ENCODE measurements around the gene ARMC2.
"Not testable (repeated sequence)": the region's sequence is repeated elsewhere in the genome, so short reads cannot be mapped to it uniquely, and the experiment has no call there.

ARMC2 gene

DNA sequence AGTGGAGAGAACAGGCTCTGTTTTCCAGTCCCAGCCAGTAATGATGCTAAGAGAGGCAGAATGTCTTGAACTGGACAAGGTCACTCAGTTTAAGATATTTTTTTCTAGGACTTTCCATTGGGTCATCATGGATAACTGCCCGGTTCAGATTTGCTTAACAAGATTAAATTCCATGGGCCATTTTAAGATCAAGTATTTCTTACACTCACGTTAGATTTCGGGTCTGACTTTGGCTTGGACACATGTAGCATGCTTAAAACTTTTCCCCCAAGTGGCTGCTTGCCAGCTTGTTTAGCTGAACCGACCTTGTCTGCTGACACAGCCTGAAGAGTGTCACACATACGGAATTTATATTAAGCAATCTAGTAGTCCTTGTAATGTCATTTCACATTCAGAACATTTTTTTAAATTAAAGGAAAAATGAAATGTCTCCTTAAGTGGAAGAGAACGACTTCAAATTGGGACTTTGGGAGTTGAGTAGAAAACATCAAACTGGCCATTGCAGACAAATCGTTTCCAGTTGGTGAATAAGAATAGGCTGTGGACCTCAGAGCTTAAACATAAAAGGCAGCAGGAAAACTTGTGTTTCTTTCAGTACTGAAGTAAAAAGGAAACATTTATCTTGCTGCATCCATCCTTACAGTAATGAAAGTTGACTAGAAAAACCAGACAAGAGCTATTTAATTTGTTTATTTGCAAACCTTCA, 29.0 kb downstream of the ARMC2 start:
- H3K36me3 ChIP-seq (ENCODE audit: control insufficient read depth in 5 of 5, insufficient read depth in 5 of 5, low read length in 5 of 5): peaks cover 0 to 12% (median 2%) of the 10 kb centered on the region in 5 donors
- H3K27me3 ChIP-seq (ENCODE audit: control insufficient read depth in 5 of 5, insufficient read depth in 4 of 5, low read length in 5 of 5): no peaks in the 10 kb centered on the region
- no peak overlapping the region for H3K4me3 ChIP-seq (ENCODE audit: low read depth in 1 of 5, low read length in 5 of 5)
- peaks cover 4 to 60% (median 51%) of the 10 kb centered on the region in 5 donors for H3K4me1 ChIP-seq (ENCODE audit: control insufficient read depth in 5 of 5, insufficient read depth in 5 of 5, low read length in 5 of 5)
- peak overlapping the region in 1 of 5 donors; percentile 68 for H3K9ac ChIP-seq (ENCODE audit: low read length in 5 of 5)
- peak overlapping the region; percentile 85 for H3K27ac ChIP-seq (ENCODE audit: low read depth, low read length)
- H3K9me3 ChIP-seq (ENCODE audit: control insufficient read depth in 5 of 5, low read length in 5 of 5): no peaks in the 10 kb centered on the region

DNA sequence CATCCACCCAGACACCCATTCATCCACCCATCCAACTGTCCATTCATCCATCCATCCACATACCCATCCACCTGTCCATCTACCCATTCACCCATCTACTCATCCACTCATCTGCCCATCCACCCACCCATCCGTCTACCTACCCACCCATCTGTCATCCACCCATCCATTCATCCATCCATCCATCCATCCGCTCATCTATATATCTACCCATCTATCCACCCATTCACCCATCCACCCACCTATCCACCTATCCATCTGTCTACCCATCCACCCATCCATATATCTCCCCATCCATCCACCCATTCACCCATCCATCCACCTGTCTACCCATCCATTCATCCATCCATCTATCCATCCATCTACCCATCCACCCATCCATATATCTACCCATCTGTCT, 30.7 kb downstream of the ARMC2 start:
- H3K27me3 ChIP-seq (ENCODE audit: control insufficient read depth in 5 of 5, insufficient read depth in 4 of 5, low read length in 5 of 5): no peaks in the 10 kb centered on the region
- peaks cover 0 to 12% (median 2%) of the 10 kb centered on the region in 5 donors for H3K36me3 ChIP-seq (ENCODE audit: control insufficient read depth in 5 of 5, insufficient read depth in 5 of 5, low read length in 5 of 5)
- peaks cover 2 to 42% (median 34%) of the 10 kb centered on the region in 5 donors for H3K4me1 ChIP-seq (ENCODE audit: control insufficient read depth in 5 of 5, insufficient read depth in 5 of 5, low read length in 5 of 5)
- no peak overlapping the region for H3K9ac ChIP-seq (ENCODE audit: low read length in 5 of 5)
- no peak overlapping the region for H3K27ac ChIP-seq (ENCODE audit: low read depth, low read length)
- no peak overlapping the region for H3K4me3 ChIP-seq (ENCODE audit: low read depth in 1 of 5, low read length in 5 of 5)
- no peaks in the 10 kb centered on the region for H3K9me3 ChIP-seq (ENCODE audit: control insufficient read depth in 5 of 5, low read length in 5 of 5)

DNA sequence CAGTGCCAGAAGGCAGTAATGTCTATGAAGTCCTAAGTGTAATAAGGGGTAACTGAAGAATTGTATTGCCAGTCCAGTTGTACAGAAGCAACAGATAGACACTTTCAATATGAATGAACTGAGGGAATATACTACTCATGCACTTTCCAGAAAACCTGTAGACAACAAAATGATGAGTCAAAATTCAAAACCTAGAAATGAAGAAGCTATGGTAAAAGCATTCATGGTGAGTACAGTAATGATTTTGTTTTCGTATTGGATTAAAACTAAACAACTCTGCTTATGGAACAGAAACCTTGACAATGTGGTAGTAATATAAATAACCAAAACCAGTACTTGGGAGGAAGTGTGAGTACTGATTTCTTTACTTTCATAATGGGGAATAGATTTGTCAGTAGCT, 35.0 kb downstream of the ARMC2 start:
- H3K36me3 ChIP-seq (ENCODE audit: control insufficient read depth in 5 of 5, insufficient read depth in 5 of 5, low read length in 5 of 5): peaks cover 0 to 12% (median 2%) of the 10 kb centered on the region in 5 donors
- no peaks in the 10 kb centered on the region for H3K9me3 ChIP-seq (ENCODE audit: control insufficient read depth in 5 of 5, low read length in 5 of 5)
- H3K4me3 ChIP-seq (ENCODE audit: low read depth in 1 of 5, low read length in 5 of 5): no peak overlapping the region
- H3K9ac ChIP-seq (ENCODE audit: low read length in 5 of 5): no peak overlapping the region
- H3K27ac ChIP-seq (ENCODE audit: low read depth, low read length): no peak overlapping the region
- peaks cover 0 to 13% (median 4%) of the 10 kb centered on the region in 5 donors for H3K4me1 ChIP-seq (ENCODE audit: control insufficient read depth in 5 of 5, insufficient read depth in 5 of 5, low read length in 5 of 5)
- H3K27me3 ChIP-seq (ENCODE audit: control insufficient read depth in 5 of 5, insufficient read depth in 4 of 5, low read length in 5 of 5): no peaks in the 10 kb centered on the region

DNA sequence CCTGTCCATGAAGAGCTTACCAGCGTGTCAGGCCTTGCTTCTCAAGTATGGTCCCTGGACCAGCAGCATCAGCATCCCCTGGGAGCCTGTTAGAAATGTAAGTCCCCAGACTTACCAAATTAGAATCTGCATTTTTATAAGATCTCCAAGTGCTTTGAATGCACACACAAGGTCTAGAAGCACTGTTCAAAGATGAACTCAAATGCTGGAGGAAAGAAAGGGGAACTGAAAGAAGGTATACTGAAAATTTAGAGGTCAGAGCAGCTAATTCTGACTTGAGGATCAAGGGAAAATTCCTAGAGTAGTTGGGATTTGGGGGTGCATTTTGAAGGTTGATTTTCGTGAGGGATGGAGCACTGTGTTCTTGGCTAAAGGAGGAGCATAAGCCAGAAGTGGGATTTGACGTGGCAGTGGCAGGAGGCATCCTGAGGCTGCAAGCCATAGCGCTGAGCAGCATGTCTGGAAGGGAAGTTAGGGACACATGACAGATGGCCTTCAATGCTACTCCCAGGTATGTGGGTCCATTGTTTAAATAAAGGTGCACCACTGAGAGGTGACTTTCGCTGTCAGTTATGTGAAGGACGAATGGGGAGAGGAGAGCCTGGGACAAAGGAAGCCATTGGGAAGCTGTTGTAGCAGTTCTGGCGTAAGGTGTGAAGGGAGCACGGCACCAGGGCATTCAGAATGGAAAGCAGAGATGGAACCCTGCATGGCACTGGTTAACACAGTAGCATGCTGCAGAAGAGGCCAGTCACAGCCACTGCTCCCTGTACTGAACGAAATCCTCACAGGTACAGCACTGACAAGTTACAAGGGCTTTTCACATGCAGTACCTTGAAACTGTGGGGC, 36.2 kb downstream of the ARMC2 start:
- H3K9me3 ChIP-seq (ENCODE audit: control insufficient read depth in 5 of 5, low read length in 5 of 5): no peaks in the 10 kb centered on the region
- peaks cover 0 to 8% (median 2%) of the 10 kb centered on the region in 5 donors for H3K36me3 ChIP-seq (ENCODE audit: control insufficient read depth in 5 of 5, insufficient read depth in 5 of 5, low read length in 5 of 5)
- no peaks in the 10 kb centered on the region for H3K27me3 ChIP-seq (ENCODE audit: control insufficient read depth in 5 of 5, insufficient read depth in 4 of 5, low read length in 5 of 5)
- H3K9ac ChIP-seq (ENCODE audit: low read length in 5 of 5): no peak overlapping the region
- no peak overlapping the region for H3K4me3 ChIP-seq (ENCODE audit: low read depth in 1 of 5, low read length in 5 of 5)
- no peak overlapping the region for H3K27ac ChIP-seq (ENCODE audit: low read depth, low read length)
- H3K4me1 ChIP-seq (ENCODE audit: control insufficient read depth in 5 of 5, insufficient read depth in 5 of 5, low read length in 5 of 5): peaks cover 0 to 10% (median 0%) of the 10 kb centered on the region in 5 donors

DNA sequence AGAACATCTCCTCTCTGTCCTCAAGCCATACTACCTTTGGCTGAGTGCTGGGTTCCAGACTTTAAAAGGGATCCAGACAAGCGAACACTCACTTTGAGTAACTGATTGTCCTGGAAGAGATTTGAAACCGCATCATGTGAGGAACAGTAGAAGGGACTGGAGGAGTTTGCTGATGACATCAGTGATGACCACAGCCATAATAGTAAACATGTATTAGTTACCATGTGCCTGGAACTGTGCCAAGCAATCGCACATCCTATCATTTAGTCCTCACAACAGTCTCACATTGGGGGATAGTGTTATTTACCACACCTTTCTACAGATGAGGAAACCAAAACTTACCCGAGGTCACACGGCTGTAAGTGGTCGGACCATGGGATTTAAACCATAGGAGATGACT, 39.8 kb downstream of the ARMC2 start:
- Histone ChIP-seq H3K27me3 (ENCODE audit: control insufficient read depth in 5 of 5, insufficient read depth in 4 of 5, low read length in 5 of 5) (no peaks in the 10 kb centered on the region), H3K4me3 (ENCODE audit: low read depth in 1 of 5, low read length in 5 of 5) (no peak overlapping the region), H3K9ac (ENCODE audit: low read length in 5 of 5) (no peak overlapping the region), H3K36me3 (ENCODE audit: control insufficient read depth in 5 of 5, insufficient read depth in 5 of 5, low read length in 5 of 5) (peaks cover 0 to 6% (median 0%) of the 10 kb centered on the region in 5 donors), H3K4me1 (ENCODE audit: control insufficient read depth in 5 of 5, insufficient read depth in 5 of 5, low read length in 5 of 5) (peaks cover 0 to 12% (median 5%) of the 10 kb centered on the region in 5 donors), H3K27ac (ENCODE audit: low read depth, low read length) (no peak overlapping the region), H3K9me3 (ENCODE audit: control insufficient read depth in 5 of 5, low read length in 5 of 5) (no peaks in the 10 kb centered on the region)

DNA sequence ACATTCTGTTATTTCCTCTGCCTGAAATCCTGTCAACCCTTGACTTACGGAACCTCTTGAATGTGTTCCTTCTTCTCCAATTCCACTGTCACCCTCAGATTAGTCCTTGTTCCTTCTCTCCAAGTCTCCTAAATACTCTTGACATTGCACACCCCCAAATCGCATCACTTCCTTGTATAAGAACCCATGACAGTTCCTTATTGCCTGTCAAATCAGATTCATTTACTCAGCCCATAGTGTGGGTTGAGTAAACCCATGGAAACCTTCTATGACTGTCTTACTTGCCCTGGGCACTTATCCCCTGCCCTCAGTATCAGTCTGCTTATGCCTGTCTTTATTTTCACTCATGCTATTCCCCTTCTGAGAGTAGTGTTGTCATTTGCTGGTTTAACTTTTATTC, 40.5 kb downstream of the ARMC2 start:
- Histone ChIP-seq H3K36me3 (ENCODE audit: control insufficient read depth in 5 of 5, insufficient read depth in 5 of 5, low read length in 5 of 5) (peaks cover 0 to 6% (median 0%) of the 10 kb centered on the region in 5 donors), H3K9ac (ENCODE audit: low read length in 5 of 5) (no peak overlapping the region), H3K27me3 (ENCODE audit: control insufficient read depth in 5 of 5, insufficient read depth in 4 of 5, low read length in 5 of 5) (no peaks in the 10 kb centered on the region), H3K4me1 (ENCODE audit: control insufficient read depth in 5 of 5, insufficient read depth in 5 of 5, low read length in 5 of 5) (peaks cover 2 to 12% (median 10%) of the 10 kb centered on the region in 5 donors), H3K9me3 (ENCODE audit: control insufficient read depth in 5 of 5, low read length in 5 of 5) (no peaks in the 10 kb centered on the region), H3K4me3 (ENCODE audit: low read depth in 1 of 5, low read length in 5 of 5) (no peak overlapping the region), H3K27ac (ENCODE audit: low read depth, low read length) (no peak overlapping the region)

DNA sequence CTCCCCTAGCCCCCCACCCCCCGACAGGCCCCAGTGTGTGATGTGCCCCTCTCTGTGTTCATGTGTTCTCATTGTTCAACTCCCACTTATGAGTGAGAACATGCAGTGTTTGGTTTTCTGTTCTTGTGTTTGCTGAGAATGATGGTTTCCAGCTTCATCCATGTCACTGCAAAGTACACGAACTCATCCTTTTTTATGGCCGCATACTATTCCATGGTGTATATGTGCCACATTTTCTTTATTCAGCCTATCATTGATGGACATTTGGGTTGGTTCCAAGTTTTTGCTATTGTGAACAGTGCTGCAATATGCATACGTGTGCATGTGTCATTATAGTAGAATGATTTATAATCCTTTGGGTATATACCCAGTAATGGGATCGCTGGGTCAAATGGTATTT, 42.7 kb downstream of the ARMC2 start:
- not testable (repeated sequence) for H3K4me3 ChIP-seq (ENCODE audit: low read depth in 1 of 5, low read length in 5 of 5)

DNA sequence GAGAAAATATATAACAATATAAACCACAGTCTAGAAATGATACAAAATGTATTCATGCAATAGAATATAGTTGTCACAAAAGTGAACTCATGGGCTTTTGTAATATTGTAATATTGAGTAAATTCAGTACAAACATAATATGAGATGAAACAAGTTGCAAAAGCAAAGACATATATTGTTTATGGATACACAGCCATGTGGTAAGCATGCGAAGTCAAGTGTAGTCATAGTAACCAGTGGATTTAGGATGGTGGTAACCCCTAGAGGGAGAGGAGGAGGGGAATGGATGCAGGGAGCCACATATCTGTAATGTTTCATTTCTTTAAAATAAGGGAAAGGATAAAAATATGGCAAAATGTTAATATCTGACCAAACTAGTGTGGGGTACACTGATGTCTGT, 47.3 kb downstream of the ARMC2 start:
- Histone ChIP-seq H3K9me3 (ENCODE audit: control insufficient read depth in 5 of 5, low read length in 5 of 5) (no peaks in the 10 kb centered on the region), H3K27ac (ENCODE audit: low read depth, low read length) (peak overlapping the region; percentile 3), H3K36me3 (ENCODE audit: control insufficient read depth in 5 of 5, insufficient read depth in 5 of 5, low read length in 5 of 5) (peaks cover 0 to 4% (median 0%) of the 10 kb centered on the region in 5 donors)

More for the DNA sequence above, 42.7 kb downstream of the ARMC2 start:
- H3K9me3 ChIP-seq (ENCODE audit: control insufficient read depth in 5 of 5, low read length in 5 of 5); H3K27ac ChIP-seq (ENCODE audit: low read depth, low read length); H3K36me3 ChIP-seq (ENCODE audit: control insufficient read depth in 5 of 5, insufficient read depth in 5 of 5, low read length in 5 of 5); H3K27me3 ChIP-seq (ENCODE audit: control insufficient read depth in 5 of 5, insufficient read depth in 4 of 5, low read length in 5 of 5); H3K9ac ChIP-seq (ENCODE audit: low read length in 5 of 5): not testable (repeated sequence)
- peaks cover 2 to 14% (median 11%) of the 10 kb centered on the region in 5 donors for H3K4me1 ChIP-seq (ENCODE audit: control insufficient read depth in 5 of 5, insufficient read depth in 5 of 5, low read length in 5 of 5)

DNA sequence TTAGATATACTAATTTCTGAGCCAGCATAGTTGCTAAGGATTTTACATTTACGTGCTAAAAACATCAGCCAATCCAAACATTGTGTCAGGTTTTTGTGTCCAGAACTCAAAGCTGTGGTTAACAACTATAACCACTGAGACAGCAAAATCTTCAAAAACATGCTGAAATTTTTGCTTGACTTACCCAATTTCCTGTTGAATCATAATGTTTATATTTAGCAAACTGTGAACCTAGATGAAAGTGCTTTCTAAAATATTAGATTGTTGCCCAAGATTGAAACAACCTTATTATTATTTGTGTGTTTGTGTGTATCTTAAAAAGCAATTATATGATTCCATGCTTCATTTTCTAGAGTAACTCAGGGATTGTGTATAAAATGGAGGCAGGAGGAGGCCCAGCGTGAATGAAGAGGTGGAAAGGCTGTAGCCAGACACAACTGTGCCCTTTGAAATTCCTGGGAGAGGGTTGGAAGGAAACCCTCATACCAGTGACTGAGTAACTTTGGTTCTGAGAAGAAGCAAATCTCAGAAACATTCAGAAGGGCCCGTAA, 48.0 kb downstream of the ARMC2 start:
- H3K9me3 ChIP-seq (ENCODE audit: control insufficient read depth in 5 of 5, low read length in 5 of 5): no peaks in the 10 kb centered on the region
- H3K27me3 ChIP-seq (ENCODE audit: control insufficient read depth in 5 of 5, insufficient read depth in 4 of 5, low read length in 5 of 5): no peaks in the 10 kb centered on the region
- no peak overlapping the region for H3K4me3 ChIP-seq (ENCODE audit: low read depth in 1 of 5, low read length in 5 of 5)
- peaks cover 2 to 25% (median 22%) of the 10 kb centered on the region in 5 donors for H3K4me1 ChIP-seq (ENCODE audit: control insufficient read depth in 5 of 5, insufficient read depth in 5 of 5, low read length in 5 of 5)
- H3K27ac ChIP-seq (ENCODE audit: low read depth, low read length): peak overlapping the region; percentile 61
- H3K9ac ChIP-seq (ENCODE audit: low read length in 5 of 5): no peak overlapping the region
- H3K36me3 ChIP-seq (ENCODE audit: control insufficient read depth in 5 of 5, insufficient read depth in 5 of 5, low read length in 5 of 5): peaks cover 0 to 4% (median 0%) of the 10 kb centered on the region in 5 donors

More for the DNA sequence above, 47.3 kb downstream of the ARMC2 start:
- Histone ChIP-seq H3K4me3 (ENCODE audit: low read depth in 1 of 5, low read length in 5 of 5) (no peak overlapping the region), H3K9ac (ENCODE audit: low read length in 5 of 5) (no peak overlapping the region), H3K27me3 (ENCODE audit: control insufficient read depth in 5 of 5, insufficient read depth in 4 of 5, low read length in 5 of 5) (no peaks in the 10 kb centered on the region), H3K4me1 (ENCODE audit: control insufficient read depth in 5 of 5, insufficient read depth in 5 of 5, low read length in 5 of 5) (peaks cover 2 to 23% (median 22%) of the 10 kb centered on the region in 5 donors)

DNA sequence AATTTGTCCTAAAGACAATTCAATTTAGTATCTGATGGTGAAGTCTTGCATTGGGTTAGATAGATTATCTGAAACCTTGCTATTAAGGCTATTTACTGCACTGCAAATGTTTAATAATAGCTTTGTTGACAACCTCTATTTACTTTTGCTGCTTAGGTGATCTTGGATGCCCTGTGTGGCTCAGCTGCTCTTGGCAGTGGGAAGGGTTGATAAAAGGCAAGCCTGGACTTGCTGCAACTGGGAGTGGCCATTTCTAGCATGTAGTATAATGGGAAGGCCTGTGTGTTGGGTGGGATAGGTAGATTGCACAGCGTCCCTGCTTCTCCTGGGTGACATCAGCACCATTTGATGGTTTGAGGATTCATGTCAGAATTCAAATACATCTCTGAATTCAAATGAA, 49.1 kb downstream of the ARMC2 start:
- Histone ChIP-seq H3K9ac (ENCODE audit: low read length in 5 of 5) (no peak overlapping the region), H3K4me1 (ENCODE audit: control insufficient read depth in 5 of 5, insufficient read depth in 5 of 5, low read length in 5 of 5) (peaks cover 2 to 36% (median 28%) of the 10 kb centered on the region in 5 donors), H3K27ac (ENCODE audit: low read depth, low read length) (no peak overlapping the region), H3K27me3 (ENCODE audit: control insufficient read depth in 5 of 5, insufficient read depth in 4 of 5, low read length in 5 of 5) (no peaks in the 10 kb centered on the region), H3K4me3 (ENCODE audit: low read depth in 1 of 5, low read length in 5 of 5) (no peak overlapping the region), H3K36me3 (ENCODE audit: control insufficient read depth in 5 of 5, insufficient read depth in 5 of 5, low read length in 5 of 5) (peaks cover 0 to 4% (median 0%) of the 10 kb centered on the region in 5 donors), H3K9me3 (ENCODE audit: control insufficient read depth in 5 of 5, low read length in 5 of 5) (no peaks in the 10 kb centered on the region)

Measured in subcutaneous abdominal adipose tissue (tissue), 5 donors.